ENCODE measurements around the gene ADH6.

GRCh38 chr4:99154658-99155342 lies 64.2 kb downstream of the ADH6 start:
- TF ChIP-seq CTCF (conservative IDR thresholded peaks at IDR 0.05) (no peak), EZH2 (IDR thresholded peaks at IDR 0.05; ENCODE audit: low read depth) (no peak)

Data from PC-9 (cell line).